Measurements from ENCODE around the gene EDEM1. TPM values are rescaled to one million over a fixed set of nuclear protein-coding genes. Genes with fewer than 3 reads are reported as not detected.
A peak's percentile ranks its signal among the peaks of the same experiment; 100 is the strongest.

EDEM1 gene
- total and polyA plus RNA-seq, 10 of the 15 experiments (the other 5 are each of a cell fraction or from before 2014, with no cell fraction given) = 18.9 to 138 (median 57.5) TPM

- WGBS (ENCODE audit: insufficient coverage, insufficient replicate concordance, low lambda C conversion rate, missing lambda C conversion rate) = 25% methylated on average over 5 of the region's 5 CpGs
- H4K20me1 ChIP-seq (ENCODE audit: control insufficient read depth, insufficient read depth) = no peaks in the 10 kb centered on the region
These were observed 2.3 kb upstream of the EDEM1 start for GRCh38 chr3:5185093-5185673.

More at GRCh38 chr3:5185093-5185673, 2.3 kb upstream of the EDEM1 start:
- no peaks in the 10 kb centered on the region for H3K9me3 ChIP-seq (replicated peaks; ENCODE audit: control insufficient read depth, insufficient read depth, low read length)
- SMC1A ChIA-PET (ENCODE audit: uncharacterized antibody, unreplicated experiment) = interaction anchor here (0.6 to 20.1 kb wide), 15 partner anchors 8 to 620 kb away, joined by 3 to 284 read pairs (median 7); partner anchors contain the start of gene ARL8B
- peak overlapping the region; percentile 31; the same call in 1 of the 2 replicates for H3K4me3 ChIP-seq
- H2AFZ ChIP-seq (ENCODE audit: control insufficient read depth, low read depth, low read length) = no peak overlapping the region
- H3K27ac ChIP-seq (ENCODE audit: control insufficient read depth, insufficient read depth) = peak overlapping the region; percentile 91
- no TSS peak for BruUV-seq (replicated peaks)
- intact Hi-C loops (cut with micrococcal nuclease; ENCODE audit: unreplicated experiment) (loop anchor here (5.0 kb wide), 1 partner anchor 428 kb away; no protein-coding TSS in a partner anchor), in situ Hi-C loops (cut with MboI) (no loop called here)
- TF ChIP-seq ATF7 (IDR thresholded peaks at IDR 0.05; ENCODE audit: low read depth) = peak; percentile 57; the same call in 1 of the 2 replicates
- TF ChIP-seq ZNF207 (IDR thresholded peaks at IDR 0.05; ENCODE audit: borderline replicate concordance) = no peak
- no peak for TF ChIP-seq TARDBP (IDR thresholded peaks at IDR 0.05; ENCODE audit: borderline replicate concordance)
- TF ChIP-seq MXI1 (IDR thresholded peaks at IDR 0.05; ENCODE audit: low read depth, low read length) = 0 out of 2 replicates have a peak, but pooled peaks have one; percentile 16
- TF ChIP-seq ATF2 (IDR thresholded peaks at IDR 0.05; ENCODE audit: low read length) = peak; percentile 21; the same call in 1 of the 2 replicates
- peaks cover 42% of the 10 kb centered on the region for H3K4me1 ChIP-seq (ENCODE audit: control insufficient read depth, insufficient read depth, low read length)
- peak overlapping the region; percentile 81 for H3K4me2 ChIP-seq (ENCODE audit: control insufficient read depth, insufficient read depth)
- RAD21 ChIA-PET (ENCODE audit: unreplicated experiment) = interaction anchor here (1.0 to 4.0 kb wide), 10 partner anchors 11 to 474 kb away, joined by 3 to 45 read pairs (median 10); no protein-coding TSS in a partner anchor
- H3K27me3 ChIP-seq (replicated peaks in 1 of 2; ENCODE audit: control insufficient read depth in 2 of 2, insufficient read depth in 2 of 2, low read length in 1 of 2) = no peaks in the 10 kb centered on the region
- CTCF ChIA-PET = interaction anchor here (0.9 to 18.8 kb wide), 5 partner anchors 10 to 113 kb away, joined by 3 to 163 read pairs (median 3); no protein-coding TSS in a partner anchor
- peaks cover 47% of the 10 kb centered on the region for H3K79me2 ChIP-seq (ENCODE audit: control insufficient read depth, insufficient read depth, low read length)
- FAIRE-seq (no peak), ATAC-seq (no peak), DNase-seq (ENCODE audit: low read depth, low spot score) (no peak)
- no peaks in the 10 kb centered on the region for H3K36me3 ChIP-seq (ENCODE audit: control insufficient read depth in 2 of 2, insufficient read depth in 2 of 2, low read length in 1 of 2)
- 0 out of 2 replicates have a peak overlapping the region, but pooled peaks have one; percentile 80 for H3K9ac ChIP-seq (ENCODE audit: control insufficient read depth, insufficient read depth, low read length)
- POLR2A ChIA-PET = interaction anchor here (1.2 to 5.5 kb wide), 9 partner anchors 8 to 434 kb away, joined by 3 to 68 read pairs (median 8); no protein-coding TSS in a partner anchor

All from GM12878 (cell line).